A549 (cell line): ENCODE measurements around the gene PTTG1IP. TPM values are rescaled to one million over a fixed set of nuclear protein-coding genes. Genes with fewer than 3 reads are reported as not detected.

Experiments used
- ATAC-seq, 2 experiments: fragments of 200-7000 bp in 1 of 2; fragments of >200 bp in 1 of 2; cut with Nextera tagmentation in 1 of 2; cut with Tn5 transposase in 1 of 2; 3 replicates each; pipeline versions ENCODE4 v1.8.0 to v1.9.1; 2018 to 2020; ENCODE audit warnings: mild to moderate bottlenecking in 1 of 2, moderate library complexity in 1 of 2
- CTCF ChIA-PET: fragments of 300-600 bp; sonication (Branson Sonifier 250); formaldehyde crosslinking; extraction: SDS; loops from one replicate; lab custom pipeline; 2021; ENCODE audit warnings: antibody characterized with exemption, inconsistent platforms; lab: Yijun Ruan, JAX
- POLR2A ChIA-PET: fragments of 350-600 bp; formaldehyde crosslinking; extraction: SDS; loops from one replicate; lab custom pipeline; 2021; ENCODE audit warnings: antibody characterized with exemption, inconsistent platforms; lab: Yijun Ruan, JAX
- DNase-seq, 2 experiments: peaks; one replicate each; pipeline versions ENCODE4 v3.0.0 to v3.0.0-alpha.2; 2011 to 2016; ENCODE audit warnings: low read depth in 1 of 2, low spot score in 1 of 2
- FAIRE-seq: peaks from 2 replicates; lab custom pipeline; 2011; peaks lifted over from hg19 to GRCh38; lab: Jason Lieb, UNC
- H3K27ac ChIP-seq, 2 experiments: fragments of >200 bp; sonication (Bioruptor Twin); formaldehyde crosslinking; 3 replicates each; pipeline ENCODE4 v1.5.1; 2016 to 2017
- H3K4me1 ChIP-seq: fragments of >200 bp; sonication (Bioruptor Twin); formaldehyde crosslinking; 3 replicates; pipeline ENCODE4 v1.6.1; 2016
- H3K4me2 ChIP-seq: fragments of >200 bp; sonication (Bioruptor Twin); formaldehyde crosslinking; 3 replicates; pipeline ENCODE4 v1.6.1; 2016
- H3K4me3 ChIP-seq: fragments of >200 bp; sonication (Bioruptor Twin); formaldehyde crosslinking; 3 replicates; pipeline ENCODE4 v1.5.1; 2016
- H3K9me3 ChIP-seq: fragments of >200 bp; sonication (Bioruptor Twin); formaldehyde crosslinking; 3 replicates; pipeline ENCODE4 v1.6.1; 2016
- ATOH8 ChIP-seq: fragments of 250-450 bp; sonication (Bioruptor Pico); IDR thresholded peaks from 2 replicates; pipeline ENCODE4 v1.5.0; 2020; ENCODE audit warnings: low read depth, mild to moderate bottlenecking, moderate library complexity
- BCL3 ChIP-seq: fragments of >200 bp; sonication (Bioruptor Twin); formaldehyde crosslinking; IDR thresholded peaks from 3 replicates; pipeline ENCODE4 v1.6.1; 2016
- BHLHE40 ChIP-seq: IDR thresholded peaks from 2 replicates; pipeline ENCODE4 v1.6.1; 2012; ENCODE audit warnings: low read depth, low read length, inconsistent platforms
- CHD4 ChIP-seq: fragments of 200-600 bp; sonication (generic); IDR thresholded peaks from 2 replicates; pipeline ENCODE4 v1.6.1; 2016; ENCODE audit warnings: antibody characterized with exemption, mild to moderate bottlenecking, borderline replicate concordance
- E2F6 ChIP-seq: IDR thresholded peaks from 2 replicates; pipeline ENCODE4 v1.6.1; 2012; ENCODE audit warnings: low read depth, borderline replicate concordance
- EHF ChIP-seq: fragments of 250-450 bp; sonication (Bioruptor Pico); IDR thresholded peaks from 2 replicates; pipeline ENCODE4 v1.5.0; 2020; ENCODE audit warnings: mild to moderate bottlenecking
- ESRRA ChIP-seq: fragments of 150-350 bp; IDR thresholded peaks from 2 replicates; pipeline ENCODE4 v1.6.1; 2014; ENCODE audit warnings: mild to moderate bottlenecking, low read length, borderline replicate concordance
- HES2 ChIP-seq: fragments of >200 bp; sonication (Bioruptor Twin); formaldehyde crosslinking; IDR thresholded peaks from 2 replicates; pipeline ENCODE4 v1.6.1; 2016
- HOXB13 ChIP-seq: fragments of 250-450 bp; sonication (Bioruptor Pico); IDR thresholded peaks from 2 replicates; pipeline ENCODE4 v1.5.0; 2020; ENCODE audit warnings: low read depth, mild to moderate bottlenecking, moderate library complexity
- HOXB5 ChIP-seq: fragments of 250-450 bp; sonication (Bioruptor Pico); IDR thresholded peaks from 2 replicates; pipeline ENCODE4 v1.5.0; 2020; ENCODE audit warnings: mild to moderate bottlenecking, moderate library complexity
- JUN ChIP-seq, 2 experiments: fragments of >200 bp; sonication (Bioruptor Twin); formaldehyde crosslinking; IDR thresholded peaks; 2 replicates in 1 of 2; 3 replicates in 1 of 2; pipeline ENCODE4 v1.6.1; 2016 to 2017
- JUNB ChIP-seq: fragments of >200 bp; sonication (Bioruptor Twin); formaldehyde crosslinking; IDR thresholded peaks from 2 replicates; pipeline ENCODE4 v1.6.1; 2016
- KDM1A ChIP-seq: fragments of 200-600 bp; sonication (generic); IDR thresholded peaks from 2 replicates; pipeline ENCODE4 v1.6.1; 2016; ENCODE audit warnings: low read depth, mild to moderate bottlenecking
- KDM5A ChIP-seq: fragments of 200-600 bp; sonication (generic); IDR thresholded peaks from 2 replicates; pipeline ENCODE4 v1.6.1; 2016; ENCODE audit warnings: antibody characterized with exemption, mild to moderate bottlenecking
- MAX ChIP-seq: IDR thresholded peaks from 2 replicates; pipeline ENCODE4 v1.6.1; 2012
- MYC ChIP-seq: IDR thresholded peaks from 2 replicates; pipeline ENCODE4 v1.6.1; 2012; ENCODE audit warnings: mild to moderate bottlenecking, inconsistent platforms, low read length, improper control_type of control experiment, borderline replicate concordance
- PBX3 ChIP-seq: IDR thresholded peaks from 2 replicates; pipeline ENCODE4 v1.6.1; 2012
- PHF8 ChIP-seq: fragments of 200-600 bp; sonication (generic); IDR thresholded peaks from 2 replicates; pipeline ENCODE4 v1.6.1; 2016; ENCODE audit warnings: low read depth, mild to moderate bottlenecking, antibody characterized with exemption, moderate library complexity, borderline replicate concordance
- POLR2A ChIP-seq: IDR thresholded peaks from 2 replicates; pipeline ENCODE4 v1.6.1; 2012; ENCODE audit warnings: mild to moderate bottlenecking, low read length
- POLR2AphosphoS2 ChIP-seq: conservative IDR thresholded peaks from 2 replicates; pipeline ENCODE4 v1.6.1; 2012; ENCODE audit warnings: low read length, improper control_type of control experiment, inconsistent platforms
- RAD21 ChIP-seq, 2 experiments: fragments of >200 bp in 1 of 2; sonication (Bioruptor Twin) in 1 of 2; formaldehyde crosslinking in 1 of 2; IDR thresholded peaks in 1 of 2; conservative IDR thresholded peaks in 1 of 2; 2 replicates in 1 of 2; 3 replicates in 1 of 2; pipeline ENCODE4 v1.6.1; 2012 to 2018; ENCODE audit warnings: inconsistent platforms in 1 of 2
- RARB ChIP-seq: fragments of 250-450 bp; sonication (Bioruptor Pico); IDR thresholded peaks from 2 replicates; pipeline ENCODE4 v1.8.0; 2021; ENCODE audit warnings: mild to moderate bottlenecking, moderate library complexity
- REST ChIP-seq: fragments of 200-600 bp; sonication (generic); IDR thresholded peaks from 2 replicates; pipeline ENCODE4 v1.6.1; 2016; ENCODE audit warnings: antibody characterized with exemption, mild to moderate bottlenecking, moderate library complexity
- SMC3 ChIP-seq: fragments of >200 bp; sonication (Bioruptor Twin); formaldehyde crosslinking; IDR thresholded peaks from 3 replicates; pipeline ENCODE4 v1.6.1; 2018; ENCODE audit warnings: inconsistent platforms
- SREBF2 ChIP-seq: fragments of 450-650 bp; IDR thresholded peaks from 2 replicates; pipeline ENCODE4 v1.6.1; 2014; ENCODE audit warnings: mild to moderate bottlenecking, moderate library complexity
- TP53 ChIP-seq: fragments of 250-450 bp; sonication (Bioruptor Pico); IDR thresholded peaks from 2 replicates; pipeline ENCODE4 v1.5.0; 2021; ENCODE audit warnings: mild to moderate bottlenecking, moderate library complexity
- USF2 ChIP-seq: fragments of 450-650 bp; IDR thresholded peaks from 2 replicates; pipeline ENCODE4 v1.6.1; 2014; ENCODE audit warnings: antibody characterized with exemption
- ZC3H11A ChIP-seq: fragments of 450-650 bp; IDR thresholded peaks from 2 replicates; pipeline ENCODE4 v1.6.1; 2014; ENCODE audit warnings: antibody characterized with exemption, mild to moderate bottlenecking
- ZFP36 ChIP-seq: fragments of 450-650 bp; IDR thresholded peaks from 2 replicates; pipeline ENCODE4 v1.6.1; 2014; ENCODE audit warnings: borderline replicate concordance; ENCODE audit not compliant: partially characterized antibody
- ZSCAN20 ChIP-seq: fragments of 250-450 bp; sonication (Bioruptor Pico); IDR thresholded peaks from 2 replicates; pipeline ENCODE4 v1.8.0; 2022; ENCODE audit warnings: mild to moderate bottlenecking, moderate library complexity
- WGBS: methylation state at CpG from one replicate; pipeline ENCODE4 v1.1.6; 2017; ENCODE audit errors: missing lambda C conversion rate; 5-methylcytosine and 5-hydroxymethylcytosine counted together
- polyA plus RNA-seq, 4 experiments: library from polyadenylated mRNA; depleted of rRNA in 3 of 4; stranded (reverse); fragments of >200 nt; fragmentation: RNase III in 1 of 4; extraction: RNeasy Plus Mini Kit Qiagen cat#74134 plus additional on column Dnase treatment in 1 of 4; gene quantifications; 2 replicates in 3 of 4; 3 replicates in 1 of 4; pipeline ENCODE4 v1.2.3, GENCODE V29; 2011 to 2017

The PTTG1IP gene
- polyA plus RNA-seq, 2 of the 4 experiments (the other 2 are of a cell fraction), result 98.7 to 99.4 TPM

GRCh38 chr21:44801468-44802395 is 71.8 kb downstream of the PTTG1IP start, which contains the start of gene UBE2G2:
UBE2G2 (minus strand) TSS chr21:44801820; CDS start chr21:44801748, 72 bp downstream.
- DNase-seq, result peak; percentile 72 to 75
- CTCF ChIA-PET, result interaction anchor here (0.7 to 3.0 kb wide), 15 partner anchors 9 to 139 kb away, joined by 3 to 23 read pairs (median 5); partner anchors contain the start of gene SLX9
- no peaks in the 10 kb centered on the region for H3K9me3 ChIP-seq
- 3% methylated on average over 8 of the region's 97 CpGs for WGBS
- H3K4me3 ChIP-seq, result peak within 1 kb of the TSS; percentile 91
- peak; percentile 94 to 96 for ATAC-seq
- POLR2A ChIA-PET, result interaction anchor here (0.9 to 2.1 kb wide), 8 partner anchors 8 to 133 kb away, joined by 3 to 9 read pairs (median 5); partner anchors contain the start of genes PTTG1IP and SUMO3
- peak within 1 kb of the TSS; percentile 84 for H3K4me2 ChIP-seq
- H3K4me1 ChIP-seq, result peaks cover 17% of the 10 kb centered on the region; the same call in 2 of the 3 replicates
- TF ChIP-seq HOXB13 (CRISPR knock-in tag), result no peak
- TF ChIP-seq PBX3, result 0 out of 2 replicates have a peak, but pooled peaks have one; percentile 37
- no peak for TF ChIP-seq KDM1A
- 0 out of 2 replicates have a peak, but pooled peaks have one; percentile 25 for TF ChIP-seq HOXB5 (CRISPR knock-in tag)
- TF ChIP-seq EHF (CRISPR knock-in tag), result no peak
- TF ChIP-seq REST, result no peak
- no peak for TF ChIP-seq RAD21 (conservative IDR thresholded peaks at IDR 0.05 in 1 of 2, IDR thresholded peaks at IDR 0.05 in 1 of 2)
- no peak for TF ChIP-seq ZC3H11A
- no peak for TF ChIP-seq SMC3
- TF ChIP-seq MAX, result peak; percentile 96
- TF ChIP-seq ZSCAN20 (CRISPR knock-in tag), result no peak
- TF ChIP-seq BCL3, result peak; percentile 63; the same call in 1 of the 3 replicates
- TF ChIP-seq USF2, result no peak
- TF ChIP-seq JUN (IDR thresholded peaks at IDR 0.05), result peak in 1 of 2 experiments; percentile 81; a peak in 3 of 5 replicates
- no peak for TF ChIP-seq ESRRA
- no peak for TF ChIP-seq ZFP36
- TF ChIP-seq ATOH8, result 0 out of 2 replicates have a peak, but pooled peaks have one; percentile 67
- TF ChIP-seq BHLHE40, result no peak
- TF ChIP-seq TP53 (CRISPR knock-in tag), result peak; percentile 63; the same call in 1 of the 2 replicates
- TF ChIP-seq JUNB, result no peak
- peak; percentile 90 for TF ChIP-seq E2F6
- TF ChIP-seq SREBF2, result no peak
- no peak for TF ChIP-seq HES2
- peak; percentile 80; the same call in 1 of the 2 replicates for TF ChIP-seq PHF8
- TF ChIP-seq KDM5A, result peak; percentile 46; the same call in 1 of the 2 replicates
- no peak for TF ChIP-seq RARB (CRISPR knock-in tag)
- TF ChIP-seq CHD4, result no peak
- TF ChIP-seq POLR2A, result no peak; the same call in 1 of the 2 replicates
- no peak for TF ChIP-seq POLR2AphosphoS2
- TF ChIP-seq MYC, result peak; percentile 73; the same call in 1 of the 2 replicates
- peak within 1 kb of the TSS; percentile 86 to 98 for H3K27ac ChIP-seq
- FAIRE-seq, result no peak
